Measurements from ENCODE around the gene C3orf18.
"Not testable (repeated sequence)": the region's sequence is repeated elsewhere in the genome, so short reads cannot be mapped to it uniquely, and the experiment has no call there.

The C3orf18 gene

GRCh38 chr3:50519471-50520089, 48.0 kb downstream of the C3orf18 start:
- no peak for FAIRE-seq

- FAIRE-seq: no peak
Observed at GRCh38 chr3:50518436-50518835, 49.1 kb downstream of the C3orf18 start.

- FAIRE-seq: no peak
Observed at GRCh38 chr3:50517721-50518206, 49.8 kb downstream of the C3orf18 start.

GRCh38 chr3:50516440-50516871, 51.1 kb downstream of the C3orf18 start:
- FAIRE-seq: no peak

GRCh38 chr3:50515565-50516439, 51.7 kb downstream of the C3orf18 start:
- no peak for FAIRE-seq

- FAIRE-seq: not testable (repeated sequence)
Observed at GRCh38 chr3:50512908-50513307, 54.6 kb downstream of the C3orf18 start.

GRCh38 chr3:50512131-50512530, 55.4 kb downstream of the C3orf18 start:
- FAIRE-seq: no peak

- no peak for FAIRE-seq
Observed at GRCh38 chr3:50510325-50510724, 57.2 kb downstream of the C3orf18 start.

GRCh38 chr3:50509715-50510114, 57.8 kb downstream of the C3orf18 start:
- FAIRE-seq: no peak

GRCh38 chr3:50508821-50509220, 58.7 kb downstream of the C3orf18 start:
- FAIRE-seq: no peak
